IMR-90 (cell line): ENCODE measurements around the gene ADAMTS9. TPM values are rescaled to one million over a fixed set of nuclear protein-coding genes. Genes with fewer than 3 reads are reported as not detected.

Experiments used
- ATAC-seq: fragments of 200-7000 bp; cut with Tn5 transposase; 2 replicates; pipeline ENCODE4 v1.9.1; 2020; ENCODE audit warnings: low read depth, mild to moderate bottlenecking, moderate library complexity
- BruUV-seq: library from RNA; stranded (reverse); fragments of 400-500 nt; replicated peaks from 2 replicates; lab custom pipeline; 2021; lab: Mats Ljungman, UMichigan
- CTCF ChIA-PET: fragments of 300-600 bp; formaldehyde crosslinking; extraction: SDS; loops from one replicate; lab custom pipeline; 2021; ENCODE audit warnings: antibody characterized with exemption; lab: Yijun Ruan, JAX
- POLR2A ChIA-PET: fragments of 300-600 bp; sonication (Branson Sonifier 250); formaldehyde crosslinking; loops from one replicate; lab custom pipeline; 2022; ENCODE audit warnings: antibody characterized with exemption; ENCODE audit not compliant: unreplicated experiment; lab: Charles Lee
- DNase-seq: peaks from one replicate; pipeline ENCODE4 v3.0.0; 2013
- H2AFZ ChIP-seq: replicated peaks from 2 replicates; pipeline ENCODE3; 2013; ENCODE audit warnings: low read length, mild to moderate bottlenecking; ENCODE audit not compliant: poor library complexity
- H2AK5ac ChIP-seq: 2 replicates; pipeline ENCODE4 v1.6.1; 2013; ENCODE audit warnings: low read depth, low read length, inconsistent platforms
- H2AK9ac ChIP-seq: replicated peaks from 2 replicates; pipeline ENCODE3; 2013; ENCODE audit warnings: mild to moderate bottlenecking, low read depth, low read length, moderate library complexity; ENCODE audit not compliant: poor library complexity
- H2BK120ac ChIP-seq: 2 replicates; pipeline ENCODE4 v1.6.1; 2013; ENCODE audit warnings: low read depth, low read length, inconsistent platforms
- H2BK15ac ChIP-seq: 3 replicates; pipeline ENCODE4 v1.6.1; 2013; ENCODE audit warnings: low read depth, low read length, inconsistent platforms
- H2BK20ac ChIP-seq: 2 replicates; pipeline ENCODE4 v1.6.1; 2013; ENCODE audit warnings: low read depth, mild to moderate bottlenecking, inconsistent platforms, low read length, moderate library complexity
- H2BK5ac ChIP-seq: 2 replicates; pipeline ENCODE4 v1.6.1; 2013; ENCODE audit warnings: mild to moderate bottlenecking, low read depth, low read length, inconsistent platforms; ENCODE audit not compliant: poor library complexity, severe bottlenecking
- H3K14ac ChIP-seq: replicated peaks from 2 replicates; pipeline ENCODE4 v1.6.1; 2013; ENCODE audit warnings: low read depth, low read length, inconsistent platforms
- H3K18ac ChIP-seq: 2 replicates; pipeline ENCODE4 v1.6.1; 2013; ENCODE audit warnings: low read depth, low read length, control low read depth
- H3K23ac ChIP-seq: 2 replicates; pipeline ENCODE4 v1.6.1; 2013; ENCODE audit warnings: low read depth, low read length, inconsistent platforms
- H3K27ac ChIP-seq: 2 replicates; pipeline ENCODE4 v1.5.1; 2013; ENCODE audit warnings: mild to moderate bottlenecking, control low read depth, low read length; ENCODE audit not compliant: insufficient read depth
- H3K27me3 ChIP-seq: 2 replicates; pipeline ENCODE4 v1.6.1; 2013; ENCODE audit warnings: low read length; ENCODE audit not compliant: control insufficient read depth, insufficient read depth
- H3K36me3 ChIP-seq: 2 replicates; pipeline ENCODE4 v1.6.1; 2013; ENCODE audit warnings: low read length, mixed read lengths; ENCODE audit not compliant: control insufficient read depth, insufficient read depth
- H3K4ac ChIP-seq: 2 replicates; pipeline ENCODE4 v1.6.1; 2013; ENCODE audit warnings: low read depth, low read length, inconsistent platforms
- H3K4me1 ChIP-seq: 2 replicates; pipeline ENCODE4 v1.6.1; 2013; ENCODE audit warnings: low read length, mixed read lengths; ENCODE audit not compliant: control insufficient read depth, insufficient read depth
- H3K4me2 ChIP-seq: 2 replicates; pipeline ENCODE4 v1.6.1; 2013; ENCODE audit warnings: low read depth, mild to moderate bottlenecking, control low read depth, low read length, moderate library complexity
- H3K4me3 ChIP-seq: 2 replicates; pipeline ENCODE4 v1.5.1; 2013; ENCODE audit warnings: low read depth, mild to moderate bottlenecking, control low read depth, low read length, moderate library complexity; ENCODE audit not compliant: insufficient read depth
- H3K56ac ChIP-seq: 2 replicates; pipeline ENCODE4 v1.6.1; 2013; ENCODE audit warnings: low read length, inconsistent platforms; ENCODE audit not compliant: insufficient read depth; ENCODE audit errors: extremely low read depth
- H3K79me1 ChIP-seq, 2 experiments: 2 replicates each; pipeline ENCODE4 v1.6.1; 2013; ENCODE audit warnings: low read length in 2 of 2, inconsistent platforms in 1 of 2, low read depth in 1 of 2
- H3K9ac ChIP-seq: 2 replicates; pipeline ENCODE4 v1.6.1; 2013; ENCODE audit warnings: low read depth, low read length, control low read depth
- H3K9me1 ChIP-seq: 2 replicates; pipeline ENCODE4 v1.6.1; 2013; ENCODE audit warnings: low read length, inconsistent platforms; ENCODE audit not compliant: insufficient read depth
- H3K9me3 ChIP-seq: 2 replicates; pipeline ENCODE4 v1.6.1; 2013; ENCODE audit warnings: low read length; ENCODE audit not compliant: control insufficient read depth, insufficient read depth
- H4K20me1 ChIP-seq: 2 replicates; pipeline ENCODE4 v1.6.1; 2013; ENCODE audit warnings: low read length, inconsistent platforms; ENCODE audit not compliant: insufficient read depth
- H4K5ac ChIP-seq: 2 replicates; pipeline ENCODE4 v1.6.1; 2013; ENCODE audit warnings: mild to moderate bottlenecking, low read depth, low read length, control low read depth
- H4K8ac ChIP-seq, 2 experiments: 2 replicates each; pipeline ENCODE4 v1.6.1; 2013; ENCODE audit warnings: low read depth in 2 of 2, low read length in 2 of 2, control low read depth in 1 of 2, inconsistent platforms in 1 of 2
- H4K91ac ChIP-seq: 2 replicates; pipeline ENCODE4 v1.6.1; 2013; ENCODE audit warnings: low read depth, low read length, inconsistent platforms; ENCODE audit not compliant: insufficient read depth
- CTCF ChIP-seq: conservative IDR thresholded peaks from 2 replicates; pipeline ENCODE4 v1.5.1; 2012; ENCODE audit warnings: mild to moderate bottlenecking, low read depth, low read length, improper control_type of control experiment
- MAZ ChIP-seq: IDR thresholded peaks from 2 replicates; pipeline ENCODE4 v1.6.1; 2012; ENCODE audit warnings: low read depth, mild to moderate bottlenecking, low read length, improper control_type of control experiment, moderate library complexity, borderline replicate concordance
- NFE2L2 ChIP-seq: fragments of 150-350 bp; IDR thresholded peaks from 2 replicates; pipeline ENCODE4 v1.6.1; 2016; ENCODE audit warnings: low read depth, mild to moderate bottlenecking, low read length
- POLR2A ChIP-seq: IDR thresholded peaks from 2 replicates; pipeline ENCODE4 v1.6.1; 2012; ENCODE audit warnings: mild to moderate bottlenecking, low read depth, low read length
- RAD21 ChIP-seq: IDR thresholded peaks from 2 replicates; pipeline ENCODE4 v1.6.1; 2012; ENCODE audit warnings: low read length, improper control_type of control experiment
- WGBS, 2 experiments: methylation state at CpG; one replicate each; pipeline versions ENCODE4 v1.1.5 to v1.1.7; 2013; ENCODE audit warnings: missing lambda C conversion rate in 2 of 2; ENCODE audit not compliant: insufficient read length in 1 of 2; ENCODE audit errors: extremely low coverage in 2 of 2; 5-methylcytosine and 5-hydroxymethylcytosine counted together
- dilution Hi-C: fragments of 300-500 bp; cut with HindIII; formaldehyde crosslinking; loops from one replicate; pipeline ENCODE4 v1.14.3; 2018; ENCODE audit warnings: low sequenced_read_pairs; ENCODE audit not compliant: unreplicated experiment
- in situ Hi-C: fragments of 300-500 bp; cut with MboI; formaldehyde crosslinking; loops from 3 replicates; pipeline ENCODE4 v1.14.3; 2019; ENCODE audit warnings: low sequenced_read_pairs, inconsistent platforms, mixed read lengths
- intact Hi-C: fragments of 100-400 bp; cut with micrococcal nuclease; formaldehyde crosslinking; loops from 2 replicates; pipeline ENCODE4 v1.10.0; 2022
- polyA plus RNA-seq, 3 experiments: library from polyadenylated mRNA; depleted of rRNA; stranded (reverse); fragments of >200 nt; gene quantifications; 2 replicates each; pipeline ENCODE4 v1.2.3, GENCODE V29; 2012; ENCODE audit warnings: low replicate concordance in 1 of 3
- total RNA-seq: library from RNA; depleted of rRNA; stranded (reverse); fragments of >200 nt; gene quantifications from 2 replicates; pipeline ENCODE4 v1.2.3, GENCODE V29; 2012

Gene ADAMTS9
- total and polyA plus RNA-seq, 2 of the 4 experiments (the other 2 are of a cell fraction) = 0.55 to 1.1 TPM

GRCh38 chr3:64518496-64518895 is 169.3 kb downstream of the ADAMTS9 start:
- ATAC-seq = peak; percentile 10; the same call in 1 of the 2 replicates
- dilution Hi-C loops = no loop called here

More at GRCh38 chr3:64518496-64518895, 169.3 kb downstream of the ADAMTS9 start:
- CTCF ChIA-PET = interaction anchor here (0.6 to 1.8 kb wide), 6 partner anchors 10 to 1705 kb away, joined by 3 to 10 read pairs (median 4); no protein-coding TSS in a partner anchor
- WGBS, 2 experiments = no CpG with 5 or more reads among the region's 6 CpGs
- no TSS peak for BruUV-seq
- peak overlapping the region; percentile 61 for H3K18ac ChIP-seq
- H3K9ac ChIP-seq = no peak overlapping the region
- H2AFZ ChIP-seq = no peak overlapping the region
- TF ChIP-seq RAD21 (no peak), MAZ (no peak), CTCF (no peak), POLR2A (no peak), NFE2L2 (no peak)
- H3K9me1 ChIP-seq = 0 out of 2 replicates have a peak, but pooled peaks cover 2% of the 10 kb centered on the region
- H4K20me1 ChIP-seq = no peaks in the 10 kb centered on the region
- intact Hi-C loops (loop anchor here (2.0 kb wide), 1 partner anchor 18 kb away; no protein-coding TSS in a partner anchor), in situ Hi-C loops (no loop called here)
- peak overlapping the region; percentile 64 for H3K27ac ChIP-seq
- peak overlapping the region; percentile 39; the same call in 1 of the 2 replicates for H3K14ac ChIP-seq
- peaks cover 2% of the 10 kb centered on the region; the same call in 1 of the 2 replicates for H3K4me1 ChIP-seq
- H3K23ac ChIP-seq = no peak overlapping the region
- no peaks in the 10 kb centered on the region for H3K27me3 ChIP-seq
- no peak overlapping the region for H3K4me2 ChIP-seq
- H2AK5ac ChIP-seq = peak overlapping the region; percentile 45; the same call in 1 of the 2 replicates
- H2BK20ac ChIP-seq = peak overlapping the region; percentile 65; the same call in 1 of the 2 replicates
- 0 out of 2 replicates have a peak, but pooled peaks cover 2% of the 10 kb centered on the region for H3K9me3 ChIP-seq
- POLR2A ChIA-PET = no interaction called here
- peak overlapping the region; percentile 54; the same call in 2 of the 3 replicates for H2BK15ac ChIP-seq
- H3K36me3 ChIP-seq = peaks cover 3% of the 10 kb centered on the region; the same call in 1 of the 2 replicates
- peak overlapping the region; percentile 53; the same call in 1 of the 2 replicates for H4K91ac ChIP-seq
- no peak for DNase-seq
- peak overlapping the region; percentile 74; the same call in 1 of the 2 replicates for H4K5ac ChIP-seq
- H2AK9ac ChIP-seq = no peak overlapping the region
- no peaks in the 10 kb centered on the region for H3K79me1 ChIP-seq
- peak overlapping the region; percentile 36 for H2BK5ac ChIP-seq
- H3K4me3 ChIP-seq = no peak overlapping the region
- H2BK120ac ChIP-seq = peak overlapping the region; percentile 57; the same call in 1 of the 2 replicates
- H3K4ac ChIP-seq = peak overlapping the region; percentile 57
- no peak overlapping the region for H3K56ac ChIP-seq
- peak overlapping the region in 1 of 2 experiments; percentile 66; a peak in 1 of 4 replicates for H4K8ac ChIP-seq
